BLaER1 treated with 17β-estradiol and CSF1 and Interleukin-3, amounts not matched to agents 10 nM and 100 nM (cell line): ENCODE measurements around the gene ADGRG4.

Source experiments
- H3K27ac ChIP-seq, 11 experiments: shearing (Covaris generic); formaldehyde crosslinking; 2 replicates each; pipeline ENCODE4 v1.8.1; 2022
- H3K27me3 ChIP-seq, 11 experiments: shearing (Covaris generic); formaldehyde crosslinking; 2 replicates each; pipeline ENCODE4 v1.8.1; 2022
- H3K36me3 ChIP-seq, 11 experiments: shearing (Covaris generic); formaldehyde crosslinking; 2 replicates each; pipeline ENCODE4 v1.8.1; 2022
- H3K4me1 ChIP-seq, 10 experiments: shearing (Covaris generic); formaldehyde crosslinking; 2 replicates each; pipeline ENCODE4 v1.8.1; 2022
- H3K4me2 ChIP-seq, 11 experiments: shearing (Covaris generic); formaldehyde crosslinking; 2 replicates each; pipeline ENCODE4 v1.8.1; 2022
- H3K4me3 ChIP-seq, 10 experiments: shearing (Covaris generic); formaldehyde crosslinking; 2 replicates each; pipeline ENCODE4 v1.8.1; 2022
- H3K9ac ChIP-seq, 11 experiments: shearing (Covaris generic); formaldehyde crosslinking; 2 replicates each; pipeline ENCODE4 v1.8.1; 2022
- H3K9me3 ChIP-seq, 11 experiments: shearing (Covaris generic); formaldehyde crosslinking; replicated peaks in 1 of 11; 2 replicates each; pipeline ENCODE4 v1.8.1; 2022
- H4K20me1 ChIP-seq, 11 experiments: shearing (Covaris generic); formaldehyde crosslinking; 2 replicates each; pipeline ENCODE4 v1.8.1; 2022
- Cebpa-rat ChIP-seq, 11 experiments: shearing (Covaris generic); IDR thresholded peaks; 2 replicates each; pipeline ENCODE4 v1.8.1; 2022

The ADGRG4 gene

GRCh38 chrX:136453114-136453513 is 152.4 kb downstream of the ADGRG4 start:
- Histone ChIP-seq H3K27me3 (peaks cover 58 to 77% (median 68%) of the 10 kb centered on the region in 11 experiments), H3K9me3 (peaks cover 0 to 4% (median 0%) of the 10 kb centered on the region in 11 experiments; a peak in 1 of 22 replicates)
- no peak for TF ChIP-seq Cebpa-rat (IDR thresholded peaks at IDR 0.05)

GRCh38 chrX:136453771-136454170 is 153.0 kb downstream of the ADGRG4 start:
- Histone ChIP-seq H3K4me3 (no peak overlapping the region), H4K20me1 (no peaks in the 10 kb centered on the region; a peak in 1 of 22 replicates), H3K4me1 (no peaks in the 10 kb centered on the region), H3K4me2 (no peak overlapping the region), H3K9ac (no peak overlapping the region), H3K36me3 (no peaks in the 10 kb centered on the region), H3K27me3 (peaks cover 58 to 77% (median 71%) of the 10 kb centered on the region in 11 experiments), H3K9me3 (peaks cover 0 to 4% (median 0%) of the 10 kb centered on the region in 11 experiments; a peak in 1 of 22 replicates), H3K27ac (no peak overlapping the region)
- TF ChIP-seq Cebpa-rat (IDR thresholded peaks at IDR 0.05), result no peak

More at GRCh38 chrX:136453114-136453513, 152.4 kb downstream of the ADGRG4 start:
- no peaks in the 10 kb centered on the region for H3K36me3 ChIP-seq
- no peak overlapping the region for H3K9ac ChIP-seq
- no peak overlapping the region for H3K4me3 ChIP-seq
- no peak overlapping the region for H3K4me2 ChIP-seq
- H3K27ac ChIP-seq, result no peak overlapping the region
- no peaks in the 10 kb centered on the region; a peak in 1 of 22 replicates for H4K20me1 ChIP-seq
- no peaks in the 10 kb centered on the region for H3K4me1 ChIP-seq

- Histone ChIP-seq H3K4me2 (no peak overlapping the region), H3K4me1 (no peaks in the 10 kb centered on the region), H3K36me3 (no peaks in the 10 kb centered on the region), H3K27me3 (peaks cover 70 to 86% (median 81%) of the 10 kb centered on the region in 11 experiments), H3K27ac (no peak overlapping the region), H3K9me3 (no peaks in the 10 kb centered on the region), H3K9ac (no peak overlapping the region), H4K20me1 (no peaks in the 10 kb centered on the region; a peak in 2 of 22 replicates), H3K4me3 (no peak overlapping the region)
- TF ChIP-seq Cebpa-rat (IDR thresholded peaks at IDR 0.05), result no peak
Observed at GRCh38 chrX:136456133-136456532, 155.4 kb downstream of the ADGRG4 start.

- Histone ChIP-seq H3K4me1 (no peaks in the 10 kb centered on the region), H3K27ac (no peak overlapping the region), H3K9ac (no peak overlapping the region), H3K4me3 (no peak overlapping the region), H3K9me3 (no peaks in the 10 kb centered on the region), H3K4me2 (no peak overlapping the region), H3K36me3 (no peaks in the 10 kb centered on the region), H3K27me3 (peaks cover 82 to 97% (median 91%) of the 10 kb centered on the region in 11 experiments), H4K20me1 (no peaks in the 10 kb centered on the region; a peak in 1 of 22 replicates)
- no peak for TF ChIP-seq Cebpa-rat (IDR thresholded peaks at IDR 0.05)
Observed at GRCh38 chrX:136457303-136457917, 156.6 kb downstream of the ADGRG4 start.

GRCh38 chrX:136464589-136464988 is 163.8 kb downstream of the ADGRG4 start:
- Histone ChIP-seq H4K20me1 (no peaks in the 10 kb centered on the region; a peak in 1 of 22 replicates), H3K4me1 (no peaks in the 10 kb centered on the region), H3K4me3 (no peak overlapping the region), H3K27ac (no peak overlapping the region), H3K9ac (no peak overlapping the region), H3K4me2 (no peak overlapping the region), H3K9me3 (no peaks in the 10 kb centered on the region; a peak in 1 of 22 replicates), H3K36me3 (no peaks in the 10 kb centered on the region), H3K27me3 (peaks cover 78 to 99% (median 95%) of the 10 kb centered on the region in 11 experiments)
- no peak for TF ChIP-seq Cebpa-rat (IDR thresholded peaks at IDR 0.05)
